C4-2B (cell line): ENCODE measurements around the gene ITPKB.

Experiments
- CTCF ChIP-seq: fragments of 450-650 bp; conservative IDR thresholded peaks from 2 replicates; pipeline ENCODE4 v1.5.1; 2017; ENCODE audit warnings: mild to moderate bottlenecking
- ZFX ChIP-seq: fragments of 450-650 bp; IDR thresholded peaks from 2 replicates; pipeline ENCODE4 v1.6.1; 2017

- TF ChIP-seq CTCF (no peak), ZFX (no peak)
Measured at GRCh38 chr1:226743259-226743658, 4.2 kb upstream of the ITPKB start.
